Central memory CD8-positive, alpha-beta T cell (primary cell): ENCODE data around the gene SPATS1.

Experiments used
- ATAC-seq: fragments of 150-1000 bp; cut with Tn5 transposase; replicated peaks from 2 replicates; pipeline ENCODE4 v1.10.0; 2022; ENCODE audit warnings: mild to moderate bottlenecking, moderate FRiP score, moderate number of reproducible peaks; ENCODE audit not compliant: poor library complexity, severe bottlenecking; ENCODE audit errors: extremely low read depth
- DNase-seq, 2 donors: peaks; one replicate each; pipeline ENCODE4 v3.0.0; 2021; ENCODE audit warnings: low spot score in 2 of 2
- H3K27ac Mint-ChIP-seq: one replicate; pipeline ENCODE4 v1.8.0; 2022; ENCODE audit warnings: low read depth, mild to moderate bottlenecking, moderate library complexity, mixed read lengths
- H3K27me3 Mint-ChIP-seq: one replicate; pipeline ENCODE4 v1.8.0; 2022; ENCODE audit warnings: mixed read lengths
- H3K36me3 Mint-ChIP-seq: one replicate; pipeline ENCODE4 v1.8.0; 2022; ENCODE audit warnings: mild to moderate bottlenecking, moderate library complexity, mixed read lengths; ENCODE audit not compliant: insufficient read depth
- H3K4me1 Mint-ChIP-seq: one replicate; pipeline ENCODE4 v1.8.0; 2022; ENCODE audit warnings: mixed read lengths
- H3K4me3 Mint-ChIP-seq: one replicate; pipeline ENCODE4 v1.8.0; 2022; ENCODE audit warnings: mild to moderate bottlenecking, moderate library complexity, mixed read lengths
- H3K9me3 Mint-ChIP-seq: one replicate; pipeline ENCODE4 v1.8.0; 2022; ENCODE audit warnings: mixed read lengths

Gene SPATS1, protein sequence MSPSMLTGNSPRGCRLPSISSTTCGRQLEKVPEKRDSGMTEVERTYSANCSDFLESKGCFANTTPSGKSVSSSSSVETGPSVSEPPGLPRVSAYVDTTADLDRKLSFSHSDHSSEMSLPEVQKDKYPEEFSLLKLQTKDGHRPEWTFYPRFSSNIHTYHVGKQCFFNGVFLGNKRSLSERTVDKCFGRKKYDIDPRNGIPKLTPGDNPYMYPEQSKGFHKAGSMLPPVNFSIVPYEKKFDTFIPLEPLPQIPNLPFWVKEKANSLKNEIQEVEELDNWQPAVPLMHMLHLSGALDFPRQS

DNA sequence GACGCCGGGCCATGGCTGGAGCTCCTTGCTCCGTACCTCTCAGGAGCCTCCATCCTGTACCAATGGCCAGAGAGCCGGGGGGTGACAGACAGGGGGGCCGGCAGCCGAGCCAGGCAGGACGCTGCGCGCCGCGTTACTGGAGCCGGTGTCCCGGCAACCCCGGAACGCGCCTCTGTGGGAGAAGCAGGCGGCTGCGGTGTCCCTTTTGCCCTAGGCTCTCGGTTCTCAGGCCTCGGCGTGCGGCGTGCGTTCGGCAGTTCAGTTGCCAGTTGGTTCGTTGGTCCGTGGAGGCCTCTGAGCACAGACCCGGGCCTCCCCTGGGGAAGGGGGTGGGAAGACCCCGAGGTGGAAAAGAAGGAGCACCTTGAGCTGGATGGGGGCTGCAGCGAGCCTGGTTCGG, at the start of gene SPATS1:
SPATS1 (plus strand) TSS at position 162 of the 400 bp plus-strand sequence. CDS start 446 bp downstream, outside the sequence.
- DNase-seq (no peak), ATAC-seq (no peak)
- Mint-ChIP-seq H3K27ac (no peak within 1 kb of the TSS), H3K27me3 (peaks cover 41% of the 10 kb centered on the region), H3K9me3 (no peaks in the 10 kb centered on the region), H3K4me3 (no peak within 1 kb of the TSS), H3K36me3 (no peaks in the 10 kb centered on the region), H3K4me1 (no peaks in the 10 kb centered on the region)

DNA sequence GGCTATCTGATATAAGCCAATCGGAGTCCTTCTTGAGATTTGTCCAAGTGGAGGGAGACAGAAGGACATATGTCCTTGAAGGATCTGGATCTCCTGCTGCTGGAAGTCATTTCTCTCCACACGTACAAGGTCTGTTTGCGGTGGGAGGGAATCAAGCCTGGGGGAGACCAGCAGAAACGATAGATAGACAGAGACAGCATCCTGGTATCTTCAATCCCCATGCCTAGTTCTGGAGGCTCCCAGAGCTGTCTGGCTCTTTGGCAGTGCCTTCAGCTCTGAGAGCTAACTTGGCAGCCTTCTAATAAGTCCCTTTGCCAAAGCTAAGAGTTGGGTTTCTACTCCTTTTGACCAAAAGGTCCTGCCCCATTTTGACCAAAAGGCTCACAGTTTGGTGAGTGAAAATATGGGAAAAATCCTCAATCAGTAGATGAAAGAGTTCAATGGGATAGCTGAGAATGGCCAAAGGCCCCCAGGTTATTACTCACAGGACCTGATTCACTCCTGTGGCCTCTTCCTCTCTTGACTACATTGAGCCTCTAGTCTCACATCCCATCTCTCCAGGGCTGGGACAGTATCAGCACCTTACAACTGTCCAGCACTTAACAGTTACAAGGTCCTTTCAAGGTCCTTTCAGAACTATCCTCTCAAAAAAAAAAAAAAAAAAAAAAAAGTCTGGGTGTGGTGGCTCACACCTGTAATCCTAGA, 49.6 kb upstream of the SPATS1 start:
- peaks cover 84% of the 10 kb centered on the region for H3K27me3 Mint-ChIP-seq
- DNase-seq (no peak), ATAC-seq (no peak)
- H3K9me3 Mint-ChIP-seq: no peaks in the 10 kb centered on the region
- no peak overlapping the region for H3K27ac Mint-ChIP-seq
- peaks cover 8% of the 10 kb centered on the region for H3K4me1 Mint-ChIP-seq
- H3K36me3 Mint-ChIP-seq: peaks cover 4% of the 10 kb centered on the region
- no peak overlapping the region for H3K4me3 Mint-ChIP-seq

DNA sequence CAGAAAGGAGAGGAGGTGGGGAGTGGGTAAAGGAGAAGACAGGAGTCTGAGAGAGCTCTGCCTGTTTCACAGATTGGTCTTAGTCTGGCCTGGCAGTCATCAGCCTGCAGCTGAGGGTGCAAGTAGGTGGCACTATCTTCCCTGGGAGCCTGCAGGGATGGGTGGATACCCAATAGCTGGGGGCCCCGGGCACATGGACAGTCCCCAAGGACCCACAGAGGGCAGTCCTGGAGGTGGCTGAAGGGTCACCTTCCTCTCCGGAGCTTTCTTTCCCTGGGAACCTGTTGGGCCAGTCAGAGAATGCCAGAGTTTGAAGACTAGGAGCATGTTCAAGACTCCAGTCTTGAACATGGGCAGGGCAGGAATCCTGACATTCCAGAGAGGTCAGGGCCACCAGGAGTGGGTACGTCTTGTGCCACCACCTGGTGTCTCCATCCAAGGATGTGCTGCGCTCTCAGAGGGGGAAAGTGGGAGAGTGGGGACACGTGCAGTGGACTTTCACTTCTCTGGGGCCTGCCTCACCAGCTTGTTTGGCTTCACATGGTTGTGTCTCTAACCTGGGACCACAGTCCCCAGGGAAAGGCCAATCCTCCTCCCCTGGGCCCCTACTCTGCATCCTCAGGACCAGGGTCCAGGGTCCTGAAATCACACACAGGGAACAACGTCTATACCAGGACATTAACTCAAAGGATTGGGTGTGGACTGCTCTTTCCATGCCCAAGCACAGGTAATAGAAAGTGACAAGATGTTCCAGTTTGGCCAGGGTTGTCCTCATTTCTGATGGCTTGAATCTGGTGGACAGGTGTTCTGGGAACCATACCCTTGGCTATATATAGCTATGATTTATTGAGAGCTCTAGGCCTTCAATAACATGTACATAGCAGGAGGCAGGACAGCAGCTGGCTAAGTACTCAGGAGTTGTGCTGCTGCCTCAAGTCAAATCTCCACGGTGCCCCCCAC, 47.3 kb upstream of the SPATS1 start:
- Mint-ChIP-seq H3K9me3 (no peaks in the 10 kb centered on the region), H3K4me3 (no peak overlapping the region), H3K27ac (no peak overlapping the region), H3K4me1 (peaks cover 8% of the 10 kb centered on the region), H3K27me3 (peaks cover 70% of the 10 kb centered on the region), H3K36me3 (peaks cover 4% of the 10 kb centered on the region)
- no peak for ATAC-seq
- DNase-seq: no peak

DNA sequence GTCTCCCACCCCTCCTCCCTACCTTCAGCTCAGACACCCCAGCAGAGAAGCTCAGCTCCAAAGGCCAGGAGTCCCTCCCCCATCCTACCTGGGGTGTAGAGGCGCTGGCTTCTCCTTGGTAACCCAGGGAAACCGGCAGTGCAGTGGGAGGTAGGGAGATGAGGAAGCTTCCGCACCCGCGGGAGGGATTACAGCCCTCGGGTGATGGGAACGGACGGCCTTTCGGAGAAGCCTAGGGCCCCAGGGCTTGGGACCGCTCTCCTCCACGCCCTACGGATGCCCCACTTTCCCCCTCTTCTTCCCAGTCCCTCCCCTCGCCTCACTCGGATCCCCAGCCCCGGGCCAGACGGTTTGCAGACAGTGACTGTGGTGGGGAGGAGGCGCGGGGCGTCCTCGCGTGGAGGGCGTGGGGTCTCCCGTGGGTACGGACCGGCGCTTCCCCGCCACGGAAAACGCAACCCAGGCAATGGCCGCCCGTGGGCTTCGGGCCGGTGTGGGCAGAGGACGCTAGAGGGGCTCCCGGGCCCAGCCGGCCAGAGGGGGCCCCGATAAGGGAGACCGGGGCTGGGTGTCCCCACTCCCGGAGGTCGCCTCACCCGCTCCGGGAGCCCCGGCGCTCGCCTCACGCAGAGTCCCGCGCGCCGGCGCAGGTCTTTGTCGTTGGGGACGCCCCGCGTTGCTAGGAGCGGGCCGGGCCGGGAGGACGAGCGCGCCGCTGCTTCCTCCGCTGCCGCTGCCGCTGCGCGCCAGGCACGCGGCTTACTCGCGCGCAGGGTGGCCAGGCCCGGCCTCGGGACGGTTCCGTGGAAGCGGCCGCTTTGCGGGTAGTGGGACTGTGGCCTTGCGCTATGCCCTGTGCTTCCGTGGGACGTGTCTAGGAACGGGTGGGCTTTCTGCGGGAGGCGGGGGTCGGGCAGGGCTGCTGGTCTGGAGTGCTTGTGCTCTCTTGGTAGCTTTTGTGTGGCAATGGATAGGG, 45.1 kb upstream of the SPATS1 start:
- Mint-ChIP-seq H3K27me3 (peaks cover 47% of the 10 kb centered on the region), H3K27ac (no peak overlapping the region), H3K36me3 (peaks cover 7% of the 10 kb centered on the region), H3K4me1 (peaks cover 8% of the 10 kb centered on the region), H3K9me3 (no peaks in the 10 kb centered on the region), H3K4me3 (peak overlapping the region; percentile 34)
- peak; percentile 74 for ATAC-seq
- no peak for DNase-seq

DNA sequence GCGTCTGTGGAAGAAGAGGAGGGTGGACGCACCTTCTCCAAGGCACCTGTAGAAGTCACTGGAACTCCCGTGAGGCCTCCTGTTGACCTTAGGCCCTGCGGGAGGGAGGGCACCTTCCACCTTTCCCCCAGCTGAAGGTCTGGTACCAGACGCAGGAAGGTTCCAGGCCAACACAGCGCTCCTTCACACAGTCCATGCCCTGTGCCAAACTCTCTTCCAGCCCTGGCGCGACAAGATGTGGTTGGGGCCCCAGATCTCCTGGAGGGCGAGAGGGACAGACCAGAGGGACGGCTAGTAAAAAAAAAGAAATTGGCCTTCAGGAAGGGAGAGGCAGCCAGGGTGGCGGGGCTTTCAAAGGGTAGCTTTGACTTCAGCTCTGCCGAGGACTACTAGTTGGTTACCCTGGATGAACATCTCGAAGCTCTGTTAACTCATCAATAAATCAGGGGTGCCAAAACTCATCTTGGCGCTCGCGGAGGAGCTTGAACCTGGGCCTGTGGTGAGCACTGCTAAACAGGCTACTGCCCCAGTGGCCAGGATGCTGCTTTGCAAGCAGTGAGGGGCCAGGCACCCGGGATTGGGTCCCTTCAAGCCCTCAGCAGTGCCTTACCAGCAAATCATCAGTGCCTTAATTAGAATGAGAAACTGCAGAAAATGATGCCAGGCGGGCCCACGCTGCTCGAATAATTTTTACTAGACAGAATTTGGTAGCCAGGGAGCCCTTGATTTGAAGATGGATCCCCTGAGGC, 44.2 kb upstream of the SPATS1 start:
- Mint-ChIP-seq H3K27me3 (peaks cover 39% of the 10 kb centered on the region), H3K4me3 (peak overlapping the region; percentile 34), H3K4me1 (peaks cover 8% of the 10 kb centered on the region), H3K27ac (no peak overlapping the region), H3K9me3 (no peaks in the 10 kb centered on the region), H3K36me3 (peaks cover 10% of the 10 kb centered on the region)
- no peak for ATAC-seq
- no peak for DNase-seq

DNA sequence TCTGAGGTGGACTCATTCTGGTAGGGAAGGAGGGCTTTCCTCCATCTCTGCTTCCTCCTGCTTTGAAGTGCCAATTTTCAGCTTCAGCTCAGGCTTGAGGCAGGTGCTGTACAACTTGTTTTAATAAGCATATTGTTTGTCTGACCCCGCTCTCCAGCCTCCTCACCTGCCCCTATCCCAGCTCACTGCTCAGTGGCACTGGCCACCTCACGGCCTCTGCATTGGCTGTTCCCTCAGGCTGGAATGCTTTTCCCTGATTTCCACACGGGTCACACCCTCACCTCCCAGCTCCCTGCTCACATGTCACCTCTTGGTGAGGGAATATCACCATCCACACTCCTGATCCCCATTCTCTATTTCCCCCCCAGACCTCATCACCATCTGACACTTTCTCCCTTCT, 43.6 kb upstream of the SPATS1 start:
- H3K36me3 Mint-ChIP-seq: peaks cover 9% of the 10 kb centered on the region
- peaks cover 8% of the 10 kb centered on the region for H3K4me1 Mint-ChIP-seq
- DNase-seq (no peak), ATAC-seq (no peak)
- no peak overlapping the region for H3K27ac Mint-ChIP-seq
- peaks cover 32% of the 10 kb centered on the region for H3K27me3 Mint-ChIP-seq
- no peak overlapping the region for H3K4me3 Mint-ChIP-seq
- H3K9me3 Mint-ChIP-seq: no peaks in the 10 kb centered on the region

DNA sequence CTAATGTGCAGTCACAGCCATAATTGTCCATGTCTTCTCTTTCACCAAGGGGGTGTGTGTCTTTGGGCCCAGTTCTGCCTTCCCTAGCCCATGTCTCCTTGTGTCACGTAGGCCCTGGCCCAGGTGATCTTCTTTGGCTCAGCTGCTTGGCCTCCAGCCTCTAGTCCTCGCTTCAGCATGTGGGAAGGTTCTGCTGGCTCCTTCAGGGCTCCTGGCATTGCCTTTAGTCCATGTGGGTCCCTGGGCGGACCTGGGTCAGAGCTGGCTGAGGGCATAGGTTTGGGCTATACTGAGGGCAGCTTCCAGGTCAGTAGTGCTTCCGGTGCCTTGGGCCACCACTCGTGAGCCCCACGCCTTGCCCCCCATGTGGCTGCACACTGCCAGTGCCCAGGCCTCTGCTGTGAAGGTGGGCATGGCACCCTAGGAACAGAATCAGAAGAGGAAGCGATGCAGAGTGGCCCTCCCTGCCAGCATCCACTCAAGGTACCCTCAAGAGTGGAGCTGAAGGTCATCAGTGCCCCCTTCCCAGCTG, 42.1 kb upstream of the SPATS1 start:
- Mint-ChIP-seq H3K36me3 (peaks cover 15% of the 10 kb centered on the region), H3K27me3 (peaks cover 17% of the 10 kb centered on the region), H3K9me3 (no peaks in the 10 kb centered on the region), H3K4me3 (no peak overlapping the region), H3K27ac (no peak overlapping the region), H3K4me1 (peaks cover 8% of the 10 kb centered on the region)
- DNase-seq: no peak
- ATAC-seq: no peak

DNA sequence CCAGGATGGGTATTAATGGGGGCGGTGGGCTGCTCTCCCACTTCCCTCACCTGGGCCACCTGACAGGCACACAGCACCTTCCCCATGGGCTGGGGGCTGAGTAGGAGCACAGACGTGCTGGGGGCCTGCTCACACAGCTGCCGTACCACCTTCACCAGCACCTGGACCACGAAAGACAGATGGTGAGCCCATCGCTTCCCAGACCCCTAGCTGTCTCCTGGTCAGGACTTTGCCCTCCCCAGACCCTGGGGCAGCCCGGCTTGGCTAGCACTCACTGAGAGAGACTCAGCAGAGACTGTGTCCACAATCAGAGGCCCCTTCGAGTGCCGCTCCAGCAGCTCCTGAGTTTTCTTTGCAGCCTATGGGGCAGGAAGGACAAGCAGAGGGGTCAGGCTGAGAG, 41.3 kb upstream of the SPATS1 start:
- DNase-seq (no peak), ATAC-seq (no peak)
- H3K27ac Mint-ChIP-seq: no peak overlapping the region
- H3K36me3 Mint-ChIP-seq: peaks cover 18% of the 10 kb centered on the region
- peaks cover 8% of the 10 kb centered on the region for H3K4me1 Mint-ChIP-seq
- H3K9me3 Mint-ChIP-seq: no peaks in the 10 kb centered on the region
- no peak overlapping the region for H3K4me3 Mint-ChIP-seq
- peaks cover 10% of the 10 kb centered on the region for H3K27me3 Mint-ChIP-seq

DNA sequence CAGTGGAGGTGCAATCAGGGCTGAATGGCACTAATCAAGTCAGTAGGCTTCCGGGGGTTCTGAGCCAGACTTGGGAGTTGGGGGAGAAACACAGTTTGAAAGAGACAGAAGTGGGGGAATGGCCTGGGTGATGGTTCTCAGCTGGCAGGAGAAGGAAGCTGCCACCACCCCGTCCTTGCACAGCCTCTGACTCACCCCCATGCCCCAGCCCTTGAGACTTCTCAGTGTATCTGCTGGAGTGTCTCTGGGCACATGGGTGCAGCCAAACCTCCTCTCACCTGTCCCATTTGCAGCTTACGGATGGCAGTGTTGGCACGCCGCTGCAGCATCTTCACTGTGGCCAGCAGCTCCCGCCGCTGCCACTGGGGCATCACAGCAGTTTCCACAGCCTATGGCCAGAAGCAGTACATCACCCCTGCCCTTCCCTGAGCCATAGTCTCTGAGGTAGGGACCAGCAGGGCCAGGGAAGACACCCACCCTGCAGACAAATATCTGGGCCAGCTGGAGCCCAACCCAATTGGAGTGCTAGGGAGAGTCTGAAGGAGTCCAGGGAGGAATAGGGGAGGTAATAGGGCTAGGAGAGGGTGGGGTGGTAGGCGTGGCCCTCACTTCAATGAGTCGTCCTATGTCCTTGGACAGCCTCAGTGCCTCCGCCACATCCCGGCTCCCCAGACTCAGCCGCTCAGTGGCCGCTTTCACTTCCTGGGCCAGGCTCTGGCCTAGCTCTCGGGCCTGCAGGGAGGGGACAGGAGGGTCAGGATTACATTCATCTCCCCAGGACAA, 40.5 kb upstream of the SPATS1 start:
- H3K4me1 Mint-ChIP-seq: peaks cover under 1% of the 10 kb centered on the region
- no peak for DNase-seq
- no peak overlapping the region for H3K27ac Mint-ChIP-seq
- no peak overlapping the region for H3K4me3 Mint-ChIP-seq
- no peak for ATAC-seq
- H3K27me3 Mint-ChIP-seq: peaks cover 1% of the 10 kb centered on the region
- H3K9me3 Mint-ChIP-seq: no peaks in the 10 kb centered on the region
- H3K36me3 Mint-ChIP-seq: peaks cover 18% of the 10 kb centered on the region

DNA sequence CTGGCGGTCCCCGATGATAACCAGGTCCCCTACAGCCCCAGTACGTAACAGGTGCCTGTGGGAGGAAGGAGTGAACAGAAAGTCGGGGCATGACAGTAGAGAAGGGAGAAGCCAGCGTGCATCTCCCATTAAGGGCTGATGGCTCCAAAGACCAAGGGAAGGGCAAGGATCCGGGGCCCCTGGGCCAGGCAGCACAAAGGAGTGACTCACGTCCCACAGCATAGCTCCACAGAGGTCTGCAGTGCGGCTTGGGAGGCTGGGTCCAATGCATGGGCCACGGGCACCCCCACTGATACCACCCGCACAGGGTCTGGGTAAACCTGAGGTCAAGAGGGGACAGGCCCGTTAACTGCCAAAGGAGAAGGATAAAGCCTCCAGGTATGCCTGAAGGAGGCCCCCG, 39.6 kb upstream of the SPATS1 start:
- Mint-ChIP-seq H3K27me3 (no peaks in the 10 kb centered on the region), H3K27ac (no peak overlapping the region), H3K4me1 (no peaks in the 10 kb centered on the region), H3K9me3 (no peaks in the 10 kb centered on the region), H3K36me3 (peaks cover 18% of the 10 kb centered on the region), H3K4me3 (no peak overlapping the region)
- DNase-seq: no peak
- no peak for ATAC-seq
